Measurements from ENCODE around the gene CLIC1. TPM values are rescaled to one million over a fixed set of nuclear protein-coding genes. Genes with fewer than 3 reads are reported as not detected.

CLIC1 gene
- total and polyA plus RNA-seq, 2 experiments from 2014 or later, result 463 to 599 TPM

- Histone ChIP-seq H2AFZ (no peak overlapping the region), H3K4me2 (no peak overlapping the region), H3K36me3 (replicated peaks; ENCODE audit: insufficient read depth, low read depth) (no peaks in the 10 kb centered on the region), H3K9me3 (ENCODE audit: low read depth) (no peaks in the 10 kb centered on the region), H4K20me1 (ENCODE audit: insufficient read depth, poor library complexity, severe bottlenecking) (no peaks in the 10 kb centered on the region), H3K27me3 (no peaks in the 10 kb centered on the region), H3K79me2 (no peaks in the 10 kb centered on the region), H3K9me2 (replicated peaks; ENCODE audit: insufficient read depth) (no peaks in the 10 kb centered on the region), H3K4me1 (ENCODE audit: insufficient read depth) (peaks cover 4% of the 10 kb centered on the region), H3K27ac (no peak overlapping the region), H3K4me3 (no peak overlapping the region)
- no peak for DNase-seq (ENCODE audit: low spot score)
- WGBS (ENCODE audit: low lambda C conversion rate, missing lambda C conversion rate), result 88% methylated on average over 5 of the region's 5 CpGs
- TF ChIP-seq EZH2phosphoT487 (IDR thresholded peaks at IDR 0.05; ENCODE audit: low read depth, severe bottlenecking, unreplicated experiment) (no peak), EZH2 (IDR thresholded peaks at IDR 0.05; ENCODE audit: borderline replicate concordance) (no peak)
- TF ChIP-seq, protein P1, sequence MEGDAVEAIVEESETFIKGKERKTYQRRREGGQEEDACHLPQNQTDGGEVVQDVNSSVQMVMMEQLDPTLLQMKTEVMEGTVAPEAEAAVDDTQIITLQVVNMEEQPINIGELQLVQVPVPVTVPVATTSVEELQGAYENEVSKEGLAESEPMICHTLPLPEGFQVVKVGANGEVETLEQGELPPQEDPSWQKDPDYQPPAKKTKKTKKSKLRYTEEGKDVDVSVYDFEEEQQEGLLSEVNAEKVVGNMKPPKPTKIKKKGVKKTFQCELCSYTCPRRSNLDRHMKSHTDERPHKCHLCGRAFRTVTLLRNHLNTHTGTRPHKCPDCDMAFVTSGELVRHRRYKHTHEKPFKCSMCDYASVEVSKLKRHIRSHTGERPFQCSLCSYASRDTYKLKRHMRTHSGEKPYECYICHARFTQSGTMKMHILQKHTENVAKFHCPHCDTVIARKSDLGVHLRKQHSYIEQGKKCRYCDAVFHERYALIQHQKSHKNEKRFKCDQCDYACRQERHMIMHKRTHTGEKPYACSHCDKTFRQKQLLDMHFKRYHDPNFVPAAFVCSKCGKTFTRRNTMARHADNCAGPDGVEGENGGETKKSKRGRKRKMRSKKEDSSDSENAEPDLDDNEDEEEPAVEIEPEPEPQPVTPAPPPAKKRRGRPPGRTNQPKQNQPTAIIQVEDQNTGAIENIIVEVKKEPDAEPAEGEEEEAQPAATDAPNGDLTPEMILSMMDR (IDR thresholded peaks at IDR 0.05; ENCODE audit: poor library complexity), result no peak
Observed at GRCh38 chr6:31720196-31720770, 16.0 kb downstream of the CLIC1 start.

GRCh38 chr6:31719001-31719400, 17.3 kb downstream of the CLIC1 start:
- TF ChIP-seq EZH2phosphoT487 (IDR thresholded peaks at IDR 0.05; ENCODE audit: low read depth, severe bottlenecking, unreplicated experiment) (no peak), EZH2 (IDR thresholded peaks at IDR 0.05; ENCODE audit: borderline replicate concordance) (no peak)
- TF ChIP-seq, protein P1 (IDR thresholded peaks at IDR 0.05; ENCODE audit: poor library complexity), result no peak
- Histone ChIP-seq H3K4me2 (no peak overlapping the region), H3K4me3 (no peak overlapping the region), H3K79me2 (no peaks in the 10 kb centered on the region), H3K4me1 (ENCODE audit: insufficient read depth) (peaks cover 17% of the 10 kb centered on the region), H3K9me3 (ENCODE audit: low read depth) (no peaks in the 10 kb centered on the region), H2AFZ (no peak overlapping the region), H3K27me3 (no peaks in the 10 kb centered on the region), H3K9me2 (replicated peaks; ENCODE audit: insufficient read depth) (no peaks in the 10 kb centered on the region), H3K36me3 (replicated peaks; ENCODE audit: insufficient read depth, low read depth) (no peaks in the 10 kb centered on the region), H3K27ac (no peak overlapping the region), H4K20me1 (ENCODE audit: insufficient read depth, poor library complexity, severe bottlenecking) (no peaks in the 10 kb centered on the region)
- WGBS (ENCODE audit: low lambda C conversion rate, missing lambda C conversion rate), result 84% methylated on average over 6 of the region's 6 CpGs
- no peak for DNase-seq (ENCODE audit: low spot score)

- H3K4me2 ChIP-seq, result no peak overlapping the region
- DNase-seq (ENCODE audit: low spot score), result no peak
- no peak for TF ChIP-seq EZH2phosphoT487 (IDR thresholded peaks at IDR 0.05; ENCODE audit: low read depth, severe bottlenecking, unreplicated experiment)
- no peak for TF ChIP-seq EZH2 (IDR thresholded peaks at IDR 0.05; ENCODE audit: borderline replicate concordance)
- TF ChIP-seq, protein P1 (IDR thresholded peaks at IDR 0.05; ENCODE audit: poor library complexity), result no peak
Observed at GRCh38 chr6:31718265-31718664, 18.1 kb downstream of the CLIC1 start.

More at GRCh38 chr6:31718265-31718664, 18.1 kb downstream of the CLIC1 start:
- Histone ChIP-seq H3K4me3 (no peak overlapping the region), H3K36me3 (replicated peaks; ENCODE audit: insufficient read depth, low read depth) (no peaks in the 10 kb centered on the region), H3K79me2 (no peaks in the 10 kb centered on the region), H2AFZ (no peak overlapping the region), H3K9me2 (replicated peaks; ENCODE audit: insufficient read depth) (no peaks in the 10 kb centered on the region), H3K27ac (no peak overlapping the region), H3K27me3 (no peaks in the 10 kb centered on the region), H3K9me3 (ENCODE audit: low read depth) (no peaks in the 10 kb centered on the region), H4K20me1 (ENCODE audit: insufficient read depth, poor library complexity, severe bottlenecking) (no peaks in the 10 kb centered on the region), H3K4me1 (ENCODE audit: insufficient read depth) (peaks cover 25% of the 10 kb centered on the region)
- 67% methylated on average over 1 of the region's 1 CpG for WGBS (ENCODE audit: low lambda C conversion rate, missing lambda C conversion rate)
